ENCODE measurements around the gene SEC24D.

The SEC24D gene

GRCh38 chr4:118712872-118713271 is 123.1 kb downstream of the SEC24D start:
- no peak for DNase-seq

- DNase-seq: no peak
Observed at GRCh38 chr4:118711052-118711451, 124.9 kb downstream of the SEC24D start.

GRCh38 chr4:118703118-118703517 is 132.8 kb downstream of the SEC24D start:
- no peak for DNase-seq

GRCh38 chr4:118684873-118685811 is 150.8 kb downstream of the SEC24D start, which contains the start of gene METTL14:
TSS of gene METTL14 (plus strand) at chr4:118685392. CDS start at chr4:118685535, 143 bp downstream.
- DNase-seq: peak; percentile 87 to 95

GRCh38 chr4:118683513-118683912 is 152.4 kb downstream of the SEC24D start:
- DNase-seq: peak; percentile 2 to 42

- DNase-seq: peak; percentile 1 to 47
Observed at GRCh38 chr4:118682928-118683327, 153.0 kb downstream of the SEC24D start.

- no peak for DNase-seq
Observed at GRCh38 chr4:118680808-118681207, 155.1 kb downstream of the SEC24D start.

- no peak for DNase-seq
Observed at GRCh38 chr4:118676128-118676527, 159.8 kb downstream of the SEC24D start.

Data from NCI-H446 (cell line).